ENCODE data around the gene MYH15.

Gene MYH15

GRCh38 chr3:108516881-108517280, 6.5 kb upstream of the MYH15 start:
- no peak for TF ChIP-seq CTCF (IDR thresholded peaks at IDR 0.05; ENCODE audit: unreplicated experiment in 3 of 3)
- Mint-ChIP-seq H3K27ac (no peak overlapping the region), H3K9me3 (no peaks in the 10 kb centered on the region), H3K36me3 (ENCODE audit: low read depth) (no peaks in the 10 kb centered on the region), H3K4me3 (no peak overlapping the region), H3K4me1 (no peaks in the 10 kb centered on the region), H3K27me3 (ENCODE audit: low read depth) (no peaks in the 10 kb centered on the region)

- Mint-ChIP-seq H3K27ac (no peak overlapping the region), H3K4me1 (peaks cover 9% of the 10 kb centered on the region), H3K9me3 (no peaks in the 10 kb centered on the region), H3K27me3 (ENCODE audit: low read depth) (no peaks in the 10 kb centered on the region), H3K4me3 (no peak overlapping the region), H3K36me3 (ENCODE audit: low read depth) (no peaks in the 10 kb centered on the region)
- TF ChIP-seq CTCF (IDR thresholded peaks at IDR 0.05; ENCODE audit: unreplicated experiment in 3 of 3) = no peak
Measured at GRCh38 chr3:108513961-108514360, 3.6 kb upstream of the MYH15 start.

- Mint-ChIP-seq H3K36me3 (ENCODE audit: low read depth) (no peaks in the 10 kb centered on the region), H3K9me3 (no peaks in the 10 kb centered on the region), H3K27ac (no peak overlapping the region), H3K27me3 (ENCODE audit: low read depth) (no peaks in the 10 kb centered on the region), H3K4me1 (peaks cover 9% of the 10 kb centered on the region), H3K4me3 (no peak overlapping the region)
- no peak for TF ChIP-seq CTCF (IDR thresholded peaks at IDR 0.05; ENCODE audit: unreplicated experiment in 3 of 3)
Measured at GRCh38 chr3:108512671-108513070, 2.3 kb upstream of the MYH15 start.

GRCh38 chr3:108511490-108511889, 1.1 kb upstream of the MYH15 start:
- no peaks in the 10 kb centered on the region for H3K27me3 Mint-ChIP-seq (ENCODE audit: low read depth)
- no peak overlapping the region for H3K4me3 Mint-ChIP-seq
- H3K36me3 Mint-ChIP-seq (ENCODE audit: low read depth) = no peaks in the 10 kb centered on the region
- H3K27ac Mint-ChIP-seq = no peak overlapping the region
- no peak for TF ChIP-seq CTCF (IDR thresholded peaks at IDR 0.05; ENCODE audit: unreplicated experiment in 3 of 3)
- H3K4me1 Mint-ChIP-seq = peaks cover 9% of the 10 kb centered on the region
- no peaks in the 10 kb centered on the region for H3K9me3 Mint-ChIP-seq

GRCh38 chr3:108511055-108511454, 659 bp upstream of the MYH15 start:
- Mint-ChIP-seq H3K27me3 (ENCODE audit: low read depth) (no peaks in the 10 kb centered on the region), H3K4me3 (no peak overlapping the region), H3K9me3 (no peaks in the 10 kb centered on the region), H3K4me1 (peaks cover 9% of the 10 kb centered on the region), H3K27ac (no peak overlapping the region), H3K36me3 (ENCODE audit: low read depth) (no peaks in the 10 kb centered on the region)
- TF ChIP-seq CTCF (IDR thresholded peaks at IDR 0.05; ENCODE audit: unreplicated experiment in 3 of 3) = no peak

- Mint-ChIP-seq H3K36me3 (ENCODE audit: low read depth) (no peaks in the 10 kb centered on the region), H3K27me3 (ENCODE audit: low read depth) (no peaks in the 10 kb centered on the region), H3K9me3 (no peaks in the 10 kb centered on the region), H3K4me3 (no peak overlapping the region), H3K27ac (no peak overlapping the region), H3K4me1 (peaks cover 9% of the 10 kb centered on the region)
- TF ChIP-seq CTCF (IDR thresholded peaks at IDR 0.05; ENCODE audit: unreplicated experiment in 3 of 3) = no peak
Measured at GRCh38 chr3:108509871-108510270, 525 bp downstream of the MYH15 start.

All from nephron (organoid).